Upper lobe of right lung (tissue), 1 donor: ENCODE measurements around the gene SLC41A3. TPM values are rescaled to one million over a fixed set of nuclear protein-coding genes. Genes with fewer than 3 reads are reported as not detected.
"Not testable (repeated sequence)": the region's sequence is repeated elsewhere in the genome, so short reads cannot be mapped to it uniquely, and the experiment has no call there.

Source experiments
- ATAC-seq: fragments of 200-7000 bp; cut with Tn5 transposase; one replicate; pipeline ENCODE4 v1.9.1; 2020; ENCODE audit warnings: mild to moderate bottlenecking, moderate library complexity
- DNase-seq: peaks from one replicate; pipeline ENCODE4 v3.0.0-alpha.2; 2020
- H3K27ac ChIP-seq: fragments of 200-600 bp; one replicate; pipeline ENCODE4 v1.8.0; 2022
- H3K27me3 ChIP-seq: fragments of 200-600 bp; one replicate; pipeline ENCODE4 v1.8.0; 2022; ENCODE audit warnings: mild to moderate bottlenecking
- H3K36me3 ChIP-seq: fragments of 200-600 bp; one replicate; pipeline ENCODE4 v1.8.0; 2022
- H3K4me1 ChIP-seq: fragments of 200-600 bp; one replicate; pipeline ENCODE4 v1.8.0; 2022
- H3K4me3 ChIP-seq: fragments of 200-600 bp; one replicate; pipeline ENCODE4 v1.8.0; 2022; ENCODE audit warnings: mild to moderate bottlenecking
- H3K9me3 ChIP-seq: fragments of 200-600 bp; one replicate; pipeline ENCODE4 v1.8.0; 2022
- CTCF ChIP-seq: fragments of 200-600 bp; IDR thresholded peaks from one replicate; pipeline ENCODE4 v1.8.0; 2022; ENCODE audit warnings: antibody characterized with exemption
- intact Hi-C: fragments of 100-400 bp; cut with DNase I; formaldehyde crosslinking; loops from one replicate; pipeline ENCODE4 v1.11.0; 2022
- total RNA-seq: library from RNA; stranded (reverse); fragmentation: NEBNext Ultra II Directional; extraction: Animal tissue kit (Norgen Biotek cat#: 25700); gene quantifications from one replicate; pipeline ENCODE4 v1.2.1, GENCODE V29; 2021
- donor health status: DM: no; HTN: yes; CAD: no; lungs with severe emphysema.

SLC41A3 gene
- total RNA-seq, 1 donor from 2014 or later = 30.8 TPM

DNA sequence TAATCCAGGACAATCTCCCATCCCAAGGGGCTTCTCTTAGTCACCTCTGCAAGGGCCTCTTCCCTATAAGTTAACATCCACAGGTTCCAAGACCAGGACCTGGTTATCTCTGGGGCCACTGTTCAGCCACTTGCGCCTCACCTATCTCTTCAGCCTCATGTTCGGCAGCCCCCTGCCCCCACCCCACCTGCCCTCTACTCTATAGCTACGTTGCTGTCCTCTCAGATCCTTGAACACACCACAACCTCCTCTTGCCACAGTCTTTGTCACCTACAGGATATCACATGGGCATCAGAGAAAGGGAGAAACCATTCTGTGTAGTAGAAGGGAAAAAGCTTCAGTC lies 33.9 kb downstream of the SLC41A3 start:
- intact Hi-C loops = no loop called here
- no peak for TF ChIP-seq CTCF
- DNase-seq = peak; percentile 6
- Histone ChIP-seq H3K36me3 (no peaks in the 10 kb centered on the region), H3K4me1 (no peaks in the 10 kb centered on the region), H3K27me3 (no peaks in the 10 kb centered on the region), H3K27ac (no peak overlapping the region), H3K4me3 (no peak overlapping the region), H3K9me3 (no peaks in the 10 kb centered on the region)
- no peak for ATAC-seq

DNA sequence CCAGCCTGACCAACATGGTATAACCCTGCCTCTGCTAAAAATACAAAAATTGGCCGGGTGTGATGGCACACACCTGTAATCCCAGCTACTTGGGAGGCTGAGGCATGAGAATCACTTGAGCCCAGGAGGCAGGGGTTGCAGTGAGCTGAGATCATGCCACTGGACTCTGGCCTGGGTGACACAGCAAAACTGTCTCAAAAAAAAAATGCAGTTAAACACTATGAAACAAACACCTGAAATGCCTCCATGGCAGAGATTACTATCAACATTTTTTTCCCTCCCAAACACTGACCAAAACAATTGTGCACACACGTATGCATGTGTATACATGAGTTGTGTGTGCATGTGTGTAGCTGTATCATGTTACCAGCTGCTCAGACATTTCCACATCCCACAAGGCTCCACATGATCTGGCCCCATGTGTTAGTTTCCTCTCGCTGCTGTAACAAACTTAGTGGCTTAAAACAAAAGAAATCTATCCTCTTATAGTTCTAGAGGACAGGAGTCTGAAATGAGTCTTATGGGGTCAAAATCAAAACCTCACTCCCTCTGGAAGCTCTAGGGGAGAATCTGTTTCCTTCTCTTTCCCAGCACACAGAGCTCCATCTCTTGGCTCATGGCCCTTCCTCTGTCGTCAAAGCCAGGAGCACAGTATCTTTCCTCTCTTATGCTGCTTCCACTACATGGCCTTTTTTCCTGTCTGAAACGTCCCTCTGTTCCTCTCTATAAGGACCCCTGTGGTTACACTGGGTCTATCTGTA lies 34.5 kb downstream of the SLC41A3 start:
- no peak for DNase-seq
- Histone ChIP-seq H3K9me3 (no peaks in the 10 kb centered on the region), H3K27ac (no peak overlapping the region), H3K4me3 (no peak overlapping the region), H3K27me3 (no peaks in the 10 kb centered on the region), H3K4me1 (no peaks in the 10 kb centered on the region), H3K36me3 (no peaks in the 10 kb centered on the region)
- no peak for ATAC-seq
- intact Hi-C loops = no loop called here
- TF ChIP-seq CTCF = no peak

DNA sequence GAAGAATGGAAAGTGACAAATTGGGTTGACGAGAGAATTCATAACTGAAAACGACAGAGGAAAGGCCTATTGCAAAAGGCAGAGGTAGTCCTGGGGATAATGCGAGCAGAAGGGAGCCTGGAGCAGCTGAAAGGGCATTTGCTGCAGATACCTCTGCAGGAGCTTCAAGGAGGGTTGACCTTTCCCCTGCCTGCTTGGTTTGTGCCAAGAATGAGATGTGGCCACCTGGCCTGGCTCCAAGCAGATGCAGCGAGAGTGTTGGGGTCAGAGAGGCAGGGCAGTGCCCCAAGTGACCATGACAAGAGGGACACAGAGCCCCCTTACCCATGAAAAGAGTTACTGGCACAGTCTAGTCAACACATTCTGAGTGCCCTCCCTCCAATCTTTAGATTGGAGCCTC lies 43.5 kb downstream of the SLC41A3 start:
- intact Hi-C loops = no loop called here
- no peak overlapping the region for H3K4me3 ChIP-seq
- H3K27me3 ChIP-seq = no peaks in the 10 kb centered on the region
- no peaks in the 10 kb centered on the region for H3K4me1 ChIP-seq
- DNase-seq = no peak
- no peak for TF ChIP-seq CTCF
- H3K27ac ChIP-seq = no peak overlapping the region
- no peaks in the 10 kb centered on the region for H3K9me3 ChIP-seq
- ATAC-seq = no peak
- no peaks in the 10 kb centered on the region for H3K36me3 ChIP-seq

GRCh38 chr3:126039870-126040269 lies 44.1 kb downstream of the SLC41A3 start:
- Histone ChIP-seq H3K4me3 (no peak overlapping the region), H3K27me3 (no peaks in the 10 kb centered on the region), H3K36me3 (no peaks in the 10 kb centered on the region), H3K4me1 (no peaks in the 10 kb centered on the region), H3K27ac (no peak overlapping the region), H3K9me3 (no peaks in the 10 kb centered on the region)
- TF ChIP-seq CTCF = no peak
- intact Hi-C loops = no loop called here
- ATAC-seq = no peak
- DNase-seq = no peak

DNA sequence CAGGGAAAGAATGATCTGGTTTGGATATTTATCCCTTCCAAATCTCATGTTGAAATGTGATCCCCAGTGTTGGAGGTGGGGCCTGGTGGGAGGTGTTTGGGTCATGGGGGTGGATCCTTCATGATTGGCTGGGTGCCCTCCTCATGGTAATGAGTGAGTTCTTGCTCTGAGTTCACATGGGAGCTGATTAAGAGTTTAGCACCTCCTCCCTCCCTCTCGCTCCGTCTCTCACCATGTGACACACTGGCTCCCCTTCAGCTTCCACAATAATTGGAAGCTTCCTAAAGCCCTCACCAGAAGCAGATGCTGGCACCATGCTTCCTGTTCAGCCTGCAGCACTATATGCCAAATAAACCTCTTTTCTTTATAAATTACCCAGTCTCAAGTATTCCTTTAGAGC lies 45.1 kb downstream of the SLC41A3 start:
- H3K4me3 ChIP-seq, H3K4me1 ChIP-seq, intact Hi-C loops, ATAC-seq, H3K27me3 ChIP-seq, H3K27ac ChIP-seq, H3K9me3 ChIP-seq, H3K36me3 ChIP-seq, DNase-seq: not testable (repeated sequence)

DNA sequence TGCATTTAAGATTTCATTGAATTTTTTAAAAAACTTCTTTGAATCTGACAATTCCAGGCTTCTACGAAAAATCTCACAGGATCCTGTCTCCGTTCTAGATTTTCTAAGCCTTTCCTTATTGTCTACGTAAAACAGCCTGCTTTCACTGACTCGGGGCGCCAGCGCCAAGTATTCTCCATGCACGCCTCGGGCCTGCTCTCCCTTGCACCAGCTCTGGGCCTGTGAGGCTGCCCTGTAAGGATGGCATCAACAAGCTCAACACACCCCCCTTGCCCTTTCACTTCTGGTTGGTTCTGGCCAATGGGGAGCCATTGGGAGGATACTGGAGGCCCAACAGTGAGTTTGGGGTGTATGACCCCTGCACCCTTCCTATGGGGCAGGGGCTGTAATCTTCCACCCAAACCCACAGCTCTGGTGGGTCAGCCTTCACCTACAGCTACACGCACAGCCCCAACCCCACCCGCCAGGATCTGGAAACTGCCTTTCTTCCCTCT lies 47.8 kb downstream of the SLC41A3 start:
- no peaks in the 10 kb centered on the region for H3K36me3 ChIP-seq
- no peak overlapping the region for H3K27ac ChIP-seq
- TF ChIP-seq CTCF = no peak
- H3K9me3 ChIP-seq = no peaks in the 10 kb centered on the region
- no peaks in the 10 kb centered on the region for H3K4me1 ChIP-seq
- no peaks in the 10 kb centered on the region for H3K27me3 ChIP-seq
- intact Hi-C loops = no loop called here
- DNase-seq (peak; percentile 47), ATAC-seq (no peak)
- H3K4me3 ChIP-seq = no peak overlapping the region
